Measurements from ENCODE around the gene PIAS4. TPM values are rescaled to one million over a fixed set of nuclear protein-coding genes. Genes with fewer than 3 reads are reported as not detected.

Gene PIAS4
- total RNA-seq, 1 experiment from 2014 or later = 45.9 TPM

GRCh38 chr19:4057931-4058692 is 50.6 kb downstream of the PIAS4 start:
- CTCF ChIA-PET = interaction anchor here (0.8 to 2.3 kb wide), 5 partner anchors 70 to 465 kb away, joined by 3 to 11 read pairs (median 5); no protein-coding TSS in a partner anchor
- Mint-ChIP-seq H3K4me1 (peaks cover 22% of the 10 kb centered on the region), H3K4me3 (no peak overlapping the region), H3K27me3 (ENCODE audit: low read depth) (no peaks in the 10 kb centered on the region), H3K36me3 (peaks cover 15% of the 10 kb centered on the region), H3K27ac (peak overlapping the region; percentile 84), H3K9me3 (no peaks in the 10 kb centered on the region)
- TF ChIP-seq FOXJ3 (CRISPR knock-in tag; IDR thresholded peaks at IDR 0.05; ENCODE audit: borderline replicate concordance) (no peak), GABPB1 (CRISPR knock-in tag; IDR thresholded peaks at IDR 0.05) (peak; percentile 26)
- TF ChIP-seq, protein P1, sequence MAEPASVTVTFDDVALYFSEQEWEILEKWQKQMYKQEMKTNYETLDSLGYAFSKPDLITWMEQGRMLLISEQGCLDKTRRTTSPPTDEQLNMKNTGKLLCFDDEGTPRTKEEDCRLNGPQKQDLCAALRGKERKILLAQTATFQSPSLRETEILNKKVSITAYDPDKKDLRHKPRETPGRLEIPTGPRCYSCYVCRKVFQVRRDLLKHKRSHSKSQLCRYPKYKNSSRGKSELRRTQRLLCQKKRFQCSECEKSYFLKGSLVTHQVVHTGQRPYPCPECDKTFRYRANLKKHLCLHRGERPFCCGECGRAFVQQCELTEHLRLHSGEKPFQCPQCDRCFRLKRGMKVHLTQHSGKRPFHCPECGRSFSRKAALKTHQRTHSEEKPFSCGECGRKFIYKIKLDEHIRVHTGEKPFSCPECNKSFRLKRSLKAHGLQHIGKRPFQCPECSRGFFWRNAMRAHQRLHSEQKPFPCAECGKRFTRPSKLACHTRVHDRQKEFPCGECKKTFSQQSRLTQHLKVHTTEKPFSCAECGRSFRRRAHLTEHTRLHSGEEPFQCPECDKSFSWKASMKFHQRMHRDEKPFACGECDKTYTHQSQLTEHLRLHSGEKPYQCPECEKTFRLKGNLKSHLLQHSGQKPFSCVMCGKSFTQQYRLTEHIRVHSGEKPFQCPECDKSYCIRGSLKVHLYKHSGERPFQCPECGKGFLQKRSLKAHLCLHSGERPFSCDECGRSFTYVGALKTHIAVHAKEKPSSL (CRISPR knock-in tag; conservative IDR thresholded peaks at IDR 0.05) = no peak
- ATAC-seq (no peak; the same call in 1 of the 2 replicates), DNase-seq (ENCODE audit: low spot score) (no peak)
- POLR2A ChIA-PET = interaction anchor here (0.6 to 1.0 kb wide), 2 partner anchors 18 to 285 kb away, joined by 4 read pairs; no protein-coding TSS in a partner anchor

DNA sequence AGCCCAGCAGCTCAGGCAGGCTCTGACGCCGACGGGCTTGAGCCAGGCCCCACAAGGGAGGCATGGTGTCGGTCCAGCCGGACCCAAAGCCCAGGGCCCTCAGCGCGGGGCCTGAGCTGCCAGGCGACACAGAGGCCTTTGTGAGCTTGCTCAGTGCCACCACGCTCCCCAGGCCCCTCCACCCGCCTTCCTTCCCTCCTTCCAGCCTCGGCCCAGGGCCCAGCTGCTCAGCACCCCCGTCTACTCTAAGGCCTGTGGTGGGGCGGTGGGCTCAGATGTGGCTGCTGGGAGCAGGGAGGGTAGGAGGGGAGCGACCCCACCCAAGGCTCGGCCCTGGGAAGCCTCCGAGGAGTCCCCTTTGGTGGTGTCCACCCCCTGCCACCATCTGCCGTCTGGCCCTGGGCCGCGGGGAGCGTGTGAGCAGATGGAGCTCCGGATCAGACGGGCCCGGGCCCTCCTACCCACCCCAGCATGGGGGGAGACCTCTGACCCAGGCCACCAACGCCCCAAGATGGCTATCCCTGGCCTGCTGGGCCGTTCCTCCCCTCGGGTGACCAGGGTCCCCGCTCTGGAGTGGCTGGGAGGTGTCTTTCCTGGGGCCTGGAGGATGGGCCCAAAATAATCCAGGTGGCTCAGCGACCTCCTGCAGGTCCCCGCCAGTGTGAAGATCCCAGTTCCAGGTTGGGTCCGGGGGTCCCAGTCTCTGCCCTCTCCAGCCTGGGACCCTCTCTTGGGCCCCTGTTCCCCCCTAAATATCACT is 51.3 kb downstream of the PIAS4 start:
- no peaks in the 10 kb centered on the region for H3K9me3 Mint-ChIP-seq
- DNase-seq (ENCODE audit: low spot score) (no peak), ATAC-seq (no peak)
- CTCF ChIA-PET = interaction anchor here (0.8 to 2.3 kb wide), 4 partner anchors 71 to 464 kb away, joined by 3 to 11 read pairs (median 4); no protein-coding TSS in a partner anchor
- peaks cover 8% of the 10 kb centered on the region for H3K36me3 Mint-ChIP-seq
- POLR2A ChIA-PET = interaction anchor here (1.0 kb wide), 1 partner anchor 18 kb away, joined by 4 read pairs; no protein-coding TSS in a partner anchor
- peaks cover 24% of the 10 kb centered on the region for H3K4me1 Mint-ChIP-seq
- no peak overlapping the region for H3K27ac Mint-ChIP-seq
- H3K4me3 Mint-ChIP-seq = no peak overlapping the region
- H3K27me3 Mint-ChIP-seq (ENCODE audit: low read depth) = no peaks in the 10 kb centered on the region
- no peak for TF ChIP-seq ZNF317 (CRISPR knock-in tag; IDR thresholded peaks at IDR 0.05; ENCODE audit: borderline replicate concordance, low read depth)
- no peak for TF ChIP-seq NR1H2 (CRISPR knock-in tag; IDR thresholded peaks at IDR 0.05)
- TF ChIP-seq PRDM15 (CRISPR knock-in tag; IDR thresholded peaks at IDR 0.05) = no peak
- TF ChIP-seq, protein P2, sequence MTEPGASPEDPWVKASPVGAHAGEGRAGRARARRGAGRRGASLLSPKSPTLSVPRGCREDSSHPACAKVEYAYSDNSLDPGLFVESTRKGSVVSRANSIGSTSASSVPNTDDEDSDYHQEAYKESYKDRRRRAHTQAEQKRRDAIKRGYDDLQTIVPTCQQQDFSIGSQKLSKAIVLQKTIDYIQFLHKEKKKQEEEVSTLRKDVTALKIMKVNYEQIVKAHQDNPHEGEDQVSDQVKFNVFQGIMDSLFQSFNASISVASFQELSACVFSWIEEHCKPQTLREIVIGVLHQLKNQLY (CRISPR knock-in tag; IDR thresholded peaks at IDR 0.05) = no peak
- no peak for TF ChIP-seq TCF7 (CRISPR knock-in tag; IDR thresholded peaks at IDR 0.05; ENCODE audit: low read depth)
- TF ChIP-seq RELA (CRISPR knock-in tag; IDR thresholded peaks at IDR 0.05; ENCODE audit: borderline replicate concordance) = no peak
- TF ChIP-seq NR2C2 (CRISPR knock-in tag; IDR thresholded peaks at IDR 0.05) = no peak
- TF ChIP-seq, protein P3, sequence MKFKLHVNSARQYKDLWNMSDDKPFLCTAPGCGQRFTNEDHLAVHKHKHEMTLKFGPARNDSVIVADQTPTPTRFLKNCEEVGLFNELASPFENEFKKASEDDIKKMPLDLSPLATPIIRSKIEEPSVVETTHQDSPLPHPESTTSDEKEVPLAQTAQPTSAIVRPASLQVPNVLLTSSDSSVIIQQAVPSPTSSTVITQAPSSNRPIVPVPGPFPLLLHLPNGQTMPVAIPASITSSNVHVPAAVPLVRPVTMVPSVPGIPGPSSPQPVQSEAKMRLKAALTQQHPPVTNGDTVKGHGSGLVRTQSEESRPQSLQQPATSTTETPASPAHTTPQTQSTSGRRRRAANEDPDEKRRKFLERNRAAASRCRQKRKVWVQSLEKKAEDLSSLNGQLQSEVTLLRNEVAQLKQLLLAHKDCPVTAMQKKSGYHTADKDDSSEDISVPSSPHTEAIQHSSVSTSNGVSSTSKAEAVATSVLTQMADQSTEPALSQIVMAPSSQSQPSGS (CRISPR knock-in tag; IDR thresholded peaks at IDR 0.05; ENCODE audit: borderline replicate concordance, low read depth) = no peak
- TF ChIP-seq ATF1 (CRISPR knock-in tag; IDR thresholded peaks at IDR 0.05) = no peak
- TF ChIP-seq, protein P4, sequence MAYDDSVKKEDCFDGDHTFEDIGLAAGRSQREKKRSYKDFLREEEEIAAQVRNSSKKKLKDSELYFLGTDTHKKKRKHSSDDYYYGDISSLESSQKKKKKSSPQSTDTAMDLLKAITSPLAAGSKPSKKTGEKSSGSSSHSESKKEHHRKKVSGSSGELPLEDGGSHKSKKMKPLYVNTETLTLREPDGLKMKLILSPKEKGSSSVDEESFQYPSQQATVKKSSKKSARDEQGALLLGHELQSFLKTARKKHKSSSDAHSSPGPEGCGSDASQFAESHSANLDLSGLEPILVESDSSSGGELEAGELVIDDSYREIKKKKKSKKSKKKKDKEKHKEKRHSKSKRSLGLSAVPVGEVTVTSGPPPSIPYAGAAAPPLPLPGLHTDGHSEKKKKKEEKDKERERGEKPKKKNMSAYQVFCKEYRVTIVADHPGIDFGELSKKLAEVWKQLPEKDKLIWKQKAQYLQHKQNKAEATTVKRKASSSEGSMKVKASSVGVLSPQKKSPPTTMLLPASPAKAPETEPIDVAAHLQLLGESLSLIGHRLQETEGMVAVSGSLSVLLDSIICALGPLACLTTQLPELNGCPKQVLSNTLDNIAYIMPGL (CRISPR knock-in tag; IDR thresholded peaks at IDR 0.05) = no peak
- TF ChIP-seq PREB (CRISPR knock-in tag; IDR thresholded peaks at IDR 0.05; ENCODE audit: borderline replicate concordance) = no peak
- no peak for TF ChIP-seq NFYB (CRISPR knock-in tag; conservative IDR thresholded peaks at IDR 0.05; ENCODE audit: low read depth)
- no peak for TF ChIP-seq GTF2I (CRISPR knock-in tag; conservative IDR thresholded peaks at IDR 0.05)
- TF ChIP-seq, protein P5, sequence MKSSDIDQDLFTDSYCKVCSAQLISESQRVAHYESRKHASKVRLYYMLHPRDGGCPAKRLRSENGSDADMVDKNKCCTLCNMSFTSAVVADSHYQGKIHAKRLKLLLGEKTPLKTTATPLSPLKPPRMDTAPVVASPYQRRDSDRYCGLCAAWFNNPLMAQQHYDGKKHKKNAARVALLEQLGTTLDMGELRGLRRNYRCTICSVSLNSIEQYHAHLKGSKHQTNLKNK (CRISPR knock-in tag; IDR thresholded peaks at IDR 0.05) = no peak
- no peak for TF ChIP-seq NFATC4 (CRISPR knock-in tag; IDR thresholded peaks at IDR 0.05)
- TF ChIP-seq ZNF219 (CRISPR knock-in tag; IDR thresholded peaks at IDR 0.05; ENCODE audit: borderline replicate concordance) = no peak
- no peak for TF ChIP-seq EMX1 (CRISPR knock-in tag; IDR thresholded peaks at IDR 0.05)

Data from WTC11 (cell line).